SK-N-SH (cell line): ENCODE results near the gene CELSR1. TPM values are rescaled to one million over a fixed set of nuclear protein-coding genes. Genes with fewer than 3 reads are reported as not detected.

ENCODE experiments used
- CTCF ChIA-PET: fragments of 300-600, 350-600 bp; formaldehyde crosslinking; extraction: SDS; loops from one replicate; lab custom pipeline; 2021; lab: Yijun Ruan, JAX
- POLR2A ChIA-PET: fragments of 350-600 bp; sonication (Branson Sonifier 250); formaldehyde crosslinking; extraction: SDS; loops from one replicate; lab custom pipeline; 2020; ENCODE audit warnings: antibody characterized with exemption, inconsistent platforms; lab: Yijun Ruan, JAX
- DNase-seq: peaks from one replicate; pipeline ENCODE4 v3.0.0; 2012
- H2AFZ ChIP-seq: fragments of 200-600 bp; sonication (generic); 2 replicates; pipeline ENCODE4 v1.8.1; 2016; ENCODE audit warnings: antibody characterized with exemption, mild to moderate bottlenecking, low read depth
- H3F3A ChIP-seq: fragments of 200-600 bp; sonication (generic); replicated peaks from 2 replicates; pipeline ENCODE3; 2016; ENCODE audit warnings: antibody characterized with exemption, mild to moderate bottlenecking; ENCODE audit not compliant: insufficient read depth
- H3K27ac ChIP-seq, 2 experiments: fragments of 200-500 bp in 1 of 2; fragments of 200-600 bp in 1 of 2; sonication (Bioruptor generic) in 1 of 2; sonication (generic), shearing (Covaris generic) in 1 of 2; 2 replicates each; pipeline versions ENCODE4 v1.5.1 to v1.6.1; 2014 to 2016; ENCODE audit warnings: low read depth in 2 of 2, inconsistent platforms in 1 of 2, low read length in 1 of 2, mild to moderate bottlenecking in 1 of 2, mixed read lengths in 1 of 2
- H3K27me3 ChIP-seq: fragments of 200-600 bp; sonication (generic), shearing (Covaris generic); 2 replicates; pipeline ENCODE4 v1.6.1; 2016; ENCODE audit warnings: mixed run types; ENCODE audit not compliant: insufficient read depth
- H3K36me3 ChIP-seq, 2 experiments: fragments of 200-500 bp in 1 of 2; fragments of 200-600 bp in 1 of 2; sonication (Bioruptor generic) in 1 of 2; sonication (generic) in 1 of 2; replicated peaks in 1 of 2; 2 replicates each; pipeline versions ENCODE3 to v1.5.1; 2014 to 2016; ENCODE audit warnings: low read length in 1 of 2, mild to moderate bottlenecking in 1 of 2; ENCODE audit not compliant: insufficient read depth in 2 of 2, control insufficient read depth in 1 of 2
- H3K4me1 ChIP-seq, 2 experiments: fragments of 200-500 bp in 1 of 2; fragments of 200-600 bp in 1 of 2; sonication (Bioruptor generic) in 1 of 2; sonication (generic), shearing (Covaris generic) in 1 of 2; 2 replicates each; pipeline versions ENCODE4 v1.5.1 to v1.6.1; 2014 to 2016; ENCODE audit warnings: low read depth in 1 of 2, low read length in 1 of 2, mixed run types in 1 of 2; ENCODE audit not compliant: insufficient read depth in 2 of 2, control insufficient read depth in 1 of 2
- H3K4me2 ChIP-seq: fragments of 200-600 bp; sonication (generic), shearing (Covaris generic); 2 replicates; pipeline ENCODE4 v1.6.1; 2017; ENCODE audit warnings: mixed run types
- H3K4me3 ChIP-seq, 2 experiments: fragments of 200-500 bp in 1 of 2; fragments of 200-600 bp in 1 of 2; sonication (Bioruptor generic) in 1 of 2; sonication (generic), shearing (Covaris generic) in 1 of 2; 2 replicates each; pipeline versions ENCODE4 v1.5.1 to v1.8.1; 2014 to 2016; ENCODE audit warnings: low read depth in 2 of 2, inconsistent platforms in 1 of 2, low read length in 1 of 2, mild to moderate bottlenecking in 1 of 2, mixed read lengths in 1 of 2, moderate library complexity in 1 of 2
- H3K79me2 ChIP-seq: fragments of 200-600 bp; sonication (generic); 2 replicates; pipeline ENCODE4 v1.8.1; 2017; ENCODE audit warnings: mild to moderate bottlenecking; ENCODE audit not compliant: insufficient read depth
- H3K9ac ChIP-seq: fragments of 200-600 bp; sonication (generic); 2 replicates; pipeline ENCODE4 v1.6.1; 2017; ENCODE audit warnings: mixed run types
- H3K9me2 ChIP-seq: fragments of 200-600 bp; sonication (generic); 2 replicates; pipeline ENCODE4 v1.6.1; 2017; ENCODE audit warnings: mixed run types
- H3K9me3 ChIP-seq: fragments of 200-600 bp; sonication (generic); 2 replicates; pipeline ENCODE4 v1.6.1; 2017; ENCODE audit warnings: mixed run types, mild to moderate bottlenecking, moderate library complexity
- H4K20me1 ChIP-seq: fragments of 200-600 bp; sonication (generic); 2 replicates; pipeline ENCODE4 v1.6.1; 2017; ENCODE audit warnings: mild to moderate bottlenecking, mixed run types; ENCODE audit not compliant: insufficient read depth
- CHD2 ChIP-seq: fragments of 150-350 bp; IDR thresholded peaks from 2 replicates; pipeline ENCODE4 v1.6.1; 2018; ENCODE audit warnings: low read length; ENCODE audit not compliant: partially characterized antibody
- GABPA ChIP-seq: IDR thresholded peaks from 2 replicates; pipeline ENCODE4 v1.4.0; 2012; ENCODE audit warnings: low read depth, mild to moderate bottlenecking
- GATA2 ChIP-seq: sonication (generic); formaldehyde crosslinking; IDR thresholded peaks from 2 replicates; pipeline ENCODE4 v1.5.0; 2020; ENCODE audit warnings: mild to moderate bottlenecking, missing genetic modification reagents
- POLR2AphosphoS5 ChIP-seq: IDR thresholded peaks from 2 replicates; pipeline ENCODE4 v1.6.1; 2012; ENCODE audit warnings: low read depth, low read length
- RAD21 ChIP-seq: IDR thresholded peaks from 2 replicates; pipeline ENCODE4 v1.6.1; 2012; ENCODE audit warnings: mild to moderate bottlenecking, low read length
- RFX5 ChIP-seq: IDR thresholded peaks from 2 replicates; pipeline ENCODE4 v1.6.1; 2012; ENCODE audit warnings: mild to moderate bottlenecking, improper control_type of control experiment, low read length
- TAF1 ChIP-seq: IDR thresholded peaks from 2 replicates; pipeline ENCODE4 v1.6.1; 2012; ENCODE audit warnings: low read depth, mild to moderate bottlenecking, low read length, moderate library complexity, borderline replicate concordance
- TCF12 ChIP-seq: IDR thresholded peaks from 2 replicates; pipeline ENCODE4 v1.4.0; 2012
- YY1 ChIP-seq: IDR thresholded peaks from 2 replicates; pipeline ENCODE4 v1.4.0; 2012; ENCODE audit warnings: low read depth, mild to moderate bottlenecking
- WGBS: methylation state at CpG from one replicate; pipeline ENCODE4 v1.1.6; 2017; ENCODE audit warnings: low lambda C conversion rate; 5-methylcytosine and 5-hydroxymethylcytosine counted together
- polyA plus RNA-seq, 3 experiments: library from polyadenylated mRNA; depleted of rRNA; stranded (reverse); fragments of >200 nt; gene quantifications; 2 replicates each; pipeline ENCODE4 v1.2.3, GENCODE V29; 2012
- TF ChIP-seq, protein P1 (sequence below): fragments of 200-600 bp; sonication (generic); IDR thresholded peaks from 2 replicates; pipeline ENCODE4 v1.6.1; 2017; ENCODE audit warnings: antibody characterized with exemption, mild to moderate bottlenecking, moderate library complexity
- TF ChIP-seq, protein P2 (sequence below): fragments of 150-350 bp; IDR thresholded peaks from 2 replicates; pipeline ENCODE4 v1.6.1; 2016; ENCODE audit warnings: mild to moderate bottlenecking, low read depth, low read length

The CELSR1 gene
- polyA plus RNA-seq, 1 of the 3 experiments (the other 2 are of a cell fraction), result 5.0 TPM

DNA sequence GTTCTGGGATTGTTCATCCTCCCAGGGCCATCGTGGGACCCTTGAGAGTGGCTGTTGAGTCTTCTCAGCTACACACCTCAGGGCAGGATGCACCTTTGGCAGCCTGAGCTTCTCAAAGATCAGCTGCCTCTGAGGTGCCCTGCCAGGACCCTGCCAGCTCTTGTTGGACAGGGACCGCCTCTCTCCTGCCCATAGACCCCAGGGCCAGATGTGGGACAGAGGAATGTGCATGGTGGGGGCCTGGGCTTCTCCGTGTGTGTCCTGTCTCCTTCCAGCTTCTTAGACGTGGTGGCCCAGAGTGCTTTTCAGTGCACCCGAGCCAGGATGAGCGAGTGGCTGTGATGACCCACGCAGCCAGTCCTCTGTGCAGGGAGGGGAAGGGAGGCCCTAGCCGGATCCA is 207.8 kb downstream of the CELSR1 start:
- Histone ChIP-seq H3K4me1 (no peaks in the 10 kb centered on the region; a peak in 1 of 4 replicates), H3F3A (peaks cover 14% of the 10 kb centered on the region), H3K27ac (no peak overlapping the region), H3K36me3 (peaks cover 5 to 42% of the 10 kb centered on the region in 2 experiments), H3K9ac (no peak overlapping the region), H4K20me1 (no peaks in the 10 kb centered on the region), H3K79me2 (no peaks in the 10 kb centered on the region), H3K9me2 (no peaks in the 10 kb centered on the region), H3K4me3 (no peak overlapping the region), H3K9me3 (no peaks in the 10 kb centered on the region), H3K4me2 (no peak overlapping the region), H3K27me3 (no peaks in the 10 kb centered on the region), H2AFZ (no peak overlapping the region)
- POLR2A ChIA-PET, result no interaction called here
- TF ChIP-seq TAF1 (no peak), YY1 (no peak), GATA2 (no peak), GABPA (no peak), RFX5 (no peak), TCF12 (no peak)
- TF ChIP-seq, protein P1, sequence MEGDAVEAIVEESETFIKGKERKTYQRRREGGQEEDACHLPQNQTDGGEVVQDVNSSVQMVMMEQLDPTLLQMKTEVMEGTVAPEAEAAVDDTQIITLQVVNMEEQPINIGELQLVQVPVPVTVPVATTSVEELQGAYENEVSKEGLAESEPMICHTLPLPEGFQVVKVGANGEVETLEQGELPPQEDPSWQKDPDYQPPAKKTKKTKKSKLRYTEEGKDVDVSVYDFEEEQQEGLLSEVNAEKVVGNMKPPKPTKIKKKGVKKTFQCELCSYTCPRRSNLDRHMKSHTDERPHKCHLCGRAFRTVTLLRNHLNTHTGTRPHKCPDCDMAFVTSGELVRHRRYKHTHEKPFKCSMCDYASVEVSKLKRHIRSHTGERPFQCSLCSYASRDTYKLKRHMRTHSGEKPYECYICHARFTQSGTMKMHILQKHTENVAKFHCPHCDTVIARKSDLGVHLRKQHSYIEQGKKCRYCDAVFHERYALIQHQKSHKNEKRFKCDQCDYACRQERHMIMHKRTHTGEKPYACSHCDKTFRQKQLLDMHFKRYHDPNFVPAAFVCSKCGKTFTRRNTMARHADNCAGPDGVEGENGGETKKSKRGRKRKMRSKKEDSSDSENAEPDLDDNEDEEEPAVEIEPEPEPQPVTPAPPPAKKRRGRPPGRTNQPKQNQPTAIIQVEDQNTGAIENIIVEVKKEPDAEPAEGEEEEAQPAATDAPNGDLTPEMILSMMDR, result no peak
- TF ChIP-seq, protein P2, sequence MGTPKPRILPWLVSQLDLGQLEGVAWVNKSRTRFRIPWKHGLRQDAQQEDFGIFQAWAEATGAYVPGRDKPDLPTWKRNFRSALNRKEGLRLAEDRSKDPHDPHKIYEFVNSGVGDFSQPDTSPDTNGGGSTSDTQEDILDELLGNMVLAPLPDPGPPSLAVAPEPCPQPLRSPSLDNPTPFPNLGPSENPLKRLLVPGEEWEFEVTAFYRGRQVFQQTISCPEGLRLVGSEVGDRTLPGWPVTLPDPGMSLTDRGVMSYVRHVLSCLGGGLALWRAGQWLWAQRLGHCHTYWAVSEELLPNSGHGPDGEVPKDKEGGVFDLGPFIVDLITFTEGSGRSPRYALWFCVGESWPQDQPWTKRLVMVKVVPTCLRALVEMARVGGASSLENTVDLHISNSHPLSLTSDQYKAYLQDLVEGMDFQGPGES, result no peak
- CTCF ChIA-PET, result interaction anchor here (0.7 to 2.4 kb wide), 3 partner anchors 25 to 208 kb away, joined by 3 to 11 read pairs (median 5); no protein-coding TSS in a partner anchor
- 95% methylated on average over 3 of the region's 8 CpGs for WGBS
- DNase-seq, result no peak

DNA sequence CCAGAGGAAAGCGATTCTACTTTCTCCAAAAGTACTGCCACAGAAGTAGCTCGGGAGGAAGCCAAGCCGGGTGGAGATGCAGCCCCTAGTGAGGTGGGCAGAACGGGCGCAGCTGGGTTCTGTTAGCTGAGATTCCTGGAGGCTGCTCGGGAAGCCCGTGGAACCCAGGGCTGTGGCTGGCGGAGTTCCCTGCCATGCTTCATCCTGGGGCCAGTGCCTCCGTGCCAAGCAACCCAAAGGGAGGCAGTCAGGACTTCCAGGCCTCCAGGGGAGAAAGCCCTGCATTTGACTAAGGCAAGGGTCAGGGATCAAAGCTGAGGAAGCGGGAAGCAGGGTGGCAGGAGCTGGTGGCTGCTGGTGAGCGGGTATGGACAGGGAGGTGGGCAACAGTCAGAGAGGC is 208.6 kb downstream of the CELSR1 start:
- CTCF ChIA-PET, result interaction anchor here (1.1 to 2.4 kb wide), 3 partner anchors 11 to 208 kb away, joined by 3 to 11 read pairs (median 3); no protein-coding TSS in a partner anchor
- POLR2A ChIA-PET, result no interaction called here
- Histone ChIP-seq H3K36me3 (peaks cover 5 to 42% of the 10 kb centered on the region in 2 experiments), H2AFZ (no peak overlapping the region), H3K79me2 (no peaks in the 10 kb centered on the region), H4K20me1 (no peaks in the 10 kb centered on the region), H3K27ac (no peak overlapping the region), H3F3A (peaks cover 6% of the 10 kb centered on the region), H3K4me1 (no peaks in the 10 kb centered on the region), H3K9me2 (no peaks in the 10 kb centered on the region), H3K4me2 (no peak overlapping the region), H3K9me3 (no peaks in the 10 kb centered on the region), H3K9ac (no peak overlapping the region), H3K27me3 (no peaks in the 10 kb centered on the region), H3K4me3 (no peak overlapping the region)
- WGBS, result 98% methylated on average over 11 of the region's 11 CpGs
- no peak for DNase-seq
- TF ChIP-seq CHD2 (no peak), POLR2AphosphoS5 (no peak), RAD21 (no peak)
